ENCODE results near the gene KRT31.

The KRT31 gene

GRCh38 chr17:41396996-41397660 lies at the start of gene KRT31:
Gene KRT31, minus strand, starts transcription at chr17:41397608. Its CDS starts 69 bp downstream, at chr17:41397539.
- no peak for TF ChIP-seq CTCF (conservative IDR thresholded peaks at IDR 0.05; ENCODE audit: low read depth, low read length)
- H3K4me3 ChIP-seq (ENCODE audit: low read length): no peak within 1 kb of the TSS
- no peak for DNase-seq (ENCODE audit: low read depth)

GRCh38 chr17:41446806-41447205 lies 49.4 kb upstream of the KRT31 start:
- no peak overlapping the region for H3K4me3 ChIP-seq (ENCODE audit: low read length)
- TF ChIP-seq CTCF (conservative IDR thresholded peaks at IDR 0.05; ENCODE audit: low read depth, low read length): no peak
- DNase-seq (ENCODE audit: low read depth): no peak

- TF ChIP-seq CTCF (conservative IDR thresholded peaks at IDR 0.05; ENCODE audit: low read depth, low read length): no peak
- H3K4me3 ChIP-seq (ENCODE audit: low read length): no peak overlapping the region
- no peak for DNase-seq (ENCODE audit: low read depth)
Observed at GRCh38 chr17:41444640-41445039, 47.2 kb upstream of the KRT31 start.

GRCh38 chr17:41444186-41444585 lies 46.8 kb upstream of the KRT31 start:
- TF ChIP-seq CTCF (conservative IDR thresholded peaks at IDR 0.05; ENCODE audit: low read depth, low read length): no peak
- no peak for DNase-seq (ENCODE audit: low read depth)
- no peak overlapping the region for H3K4me3 ChIP-seq (ENCODE audit: low read length)

- no peak overlapping the region for H3K4me3 ChIP-seq (ENCODE audit: low read length)
- no peak for DNase-seq (ENCODE audit: low read depth)
- no peak for TF ChIP-seq CTCF (conservative IDR thresholded peaks at IDR 0.05; ENCODE audit: low read depth, low read length)
Observed at GRCh38 chr17:41442739-41443138, 45.3 kb upstream of the KRT31 start.

GRCh38 chr17:41440531-41441033 lies 43.2 kb upstream of the KRT31 start, which contains the start of gene KRT38:
Gene KRT38, minus strand, starts transcription at chr17:41440983. Its CDS starts 62 bp downstream, at chr17:41440921.
- TF ChIP-seq CTCF (conservative IDR thresholded peaks at IDR 0.05; ENCODE audit: low read depth, low read length): no peak
- no peak for DNase-seq (ENCODE audit: low read depth)
- no peak within 1 kb of the TSS for H3K4me3 ChIP-seq (ENCODE audit: low read length)

GRCh38 chr17:41439375-41439774 lies 42.0 kb upstream of the KRT31 start:
- no peak for TF ChIP-seq CTCF (conservative IDR thresholded peaks at IDR 0.05; ENCODE audit: low read depth, low read length)
- no peak for DNase-seq (ENCODE audit: low read depth)
- no peak overlapping the region for H3K4me3 ChIP-seq (ENCODE audit: low read length)

All from retinal pigment epithelial cell (primary cell).